ENCODE data around the gene UBE2D1.

UBE2D1 gene

GRCh38 chr10:58341947-58342346, 7.1 kb downstream of the UBE2D1 start:
- no peak for FAIRE-seq

DNA sequence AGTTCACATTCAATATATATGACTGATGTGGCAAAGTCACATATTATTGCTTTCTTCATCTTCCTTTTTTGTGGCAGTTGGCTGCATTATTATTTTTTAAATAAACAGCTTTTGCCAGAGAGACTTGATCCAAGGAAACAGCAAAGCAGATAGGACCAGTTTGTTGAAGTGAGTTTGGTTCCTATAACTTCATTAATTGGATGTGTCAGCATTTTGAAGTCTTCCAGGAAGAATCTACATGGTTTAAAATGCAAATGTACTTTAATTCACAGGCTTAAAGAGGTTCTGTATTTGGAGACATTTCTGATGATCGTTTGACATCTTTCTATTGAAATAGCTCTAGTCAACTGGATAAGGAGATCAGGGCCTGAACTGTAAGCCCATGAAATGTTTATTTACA, 13.2 kb downstream of the UBE2D1 start:
- no peak for FAIRE-seq

DNA sequence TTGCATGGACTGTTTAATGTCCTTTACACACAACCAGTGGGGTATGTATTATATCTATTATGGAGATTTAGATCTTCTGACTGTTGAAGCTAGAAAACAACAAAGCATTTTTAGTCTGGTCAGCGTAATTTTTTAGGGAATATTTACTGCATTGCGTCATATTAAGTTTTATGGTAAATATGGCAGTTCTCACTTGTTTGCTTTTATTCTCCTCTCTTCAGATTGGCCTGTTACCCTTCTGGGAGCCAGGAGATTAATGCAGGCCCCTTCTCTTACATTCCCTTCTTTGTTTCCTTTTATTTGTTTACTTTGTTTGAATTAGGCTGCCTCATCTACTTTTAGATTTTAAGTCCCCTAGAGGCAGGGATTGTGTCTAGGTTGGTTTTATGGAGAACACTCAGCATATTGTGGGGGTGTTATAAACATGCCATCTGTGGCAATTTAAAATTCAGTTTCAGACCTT, 13.8 kb downstream of the UBE2D1 start:
- FAIRE-seq = no peak

- FAIRE-seq = no peak
These were observed 15.2 kb downstream of the UBE2D1 start for GRCh38 chr10:58350023-58350422.

DNA sequence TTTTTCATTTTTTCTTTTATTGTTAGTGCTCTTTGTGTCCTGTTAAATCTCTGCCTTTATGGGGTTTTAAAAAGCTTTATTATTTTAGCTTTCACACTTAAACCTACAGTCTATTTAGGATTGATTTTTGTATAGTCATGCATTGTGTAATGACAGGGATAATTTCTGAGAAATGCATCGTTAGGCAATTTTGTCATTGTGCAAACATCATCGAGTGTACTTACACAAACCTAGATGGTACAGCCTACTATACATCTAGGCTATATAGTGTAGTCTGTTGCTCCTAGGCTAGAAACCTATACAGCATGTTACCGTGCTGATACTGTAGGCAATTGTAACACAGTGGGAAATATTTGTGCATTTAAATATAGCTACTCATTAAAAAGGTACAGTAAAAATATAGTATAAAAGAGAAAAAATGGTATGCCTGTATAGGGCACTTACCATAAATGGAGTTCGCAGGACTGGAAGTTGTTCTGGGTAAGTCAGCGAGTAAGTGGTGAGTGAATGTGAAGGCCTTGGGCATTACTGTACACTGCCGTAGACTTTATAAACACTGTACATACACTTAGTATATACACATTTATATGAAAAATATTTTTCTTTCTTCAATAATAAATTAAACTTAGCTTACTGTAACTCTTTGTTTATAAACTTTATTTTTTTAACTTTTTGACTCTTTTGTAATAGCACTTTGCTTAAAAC, 16.0 kb downstream of the UBE2D1 start:
- peak; percentile 70 for FAIRE-seq

DNA sequence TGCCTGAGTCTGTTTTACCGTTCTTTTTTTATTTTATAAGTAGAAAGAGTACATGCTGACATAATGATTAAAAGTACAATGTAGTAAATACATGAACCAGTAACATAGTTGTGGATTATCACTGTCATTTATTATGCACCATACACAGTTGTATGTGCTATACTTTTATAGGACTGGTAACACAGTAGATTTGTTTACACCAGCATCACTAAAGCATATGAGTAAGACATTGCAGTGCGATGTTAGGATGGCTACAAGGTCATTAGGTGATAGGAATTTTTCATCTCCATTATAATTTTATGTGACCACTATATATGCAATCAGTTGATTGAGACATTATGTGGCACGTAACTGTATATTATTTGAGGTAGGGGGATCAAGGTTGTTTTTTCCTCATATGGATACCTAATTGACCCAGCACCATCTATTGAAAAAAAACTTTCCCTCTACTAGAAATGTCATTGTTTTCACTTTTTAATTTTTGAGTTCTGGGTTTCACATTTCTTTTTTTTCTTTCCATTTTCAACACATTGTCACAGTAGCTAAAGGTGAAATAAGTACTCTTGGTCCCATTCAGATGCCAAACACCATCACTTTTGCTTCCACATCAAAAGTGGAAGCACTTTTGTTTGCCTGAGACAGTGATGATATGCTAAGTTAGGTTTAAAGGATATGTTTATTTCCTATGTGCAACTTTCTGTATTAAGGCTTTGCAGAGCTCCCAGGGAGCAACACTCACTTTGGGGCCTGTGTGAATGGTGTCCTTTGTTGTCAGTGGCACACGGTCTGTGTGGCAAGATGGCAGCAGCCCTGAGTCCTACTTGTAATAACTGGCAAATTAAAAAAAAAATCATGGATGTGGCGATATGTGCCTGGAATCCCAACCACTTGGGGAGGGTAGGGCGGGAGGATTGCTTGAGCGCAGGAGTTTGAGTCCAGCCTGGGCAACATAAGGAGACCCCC, 17.1 kb downstream of the UBE2D1 start:
- no peak for FAIRE-seq

DNA sequence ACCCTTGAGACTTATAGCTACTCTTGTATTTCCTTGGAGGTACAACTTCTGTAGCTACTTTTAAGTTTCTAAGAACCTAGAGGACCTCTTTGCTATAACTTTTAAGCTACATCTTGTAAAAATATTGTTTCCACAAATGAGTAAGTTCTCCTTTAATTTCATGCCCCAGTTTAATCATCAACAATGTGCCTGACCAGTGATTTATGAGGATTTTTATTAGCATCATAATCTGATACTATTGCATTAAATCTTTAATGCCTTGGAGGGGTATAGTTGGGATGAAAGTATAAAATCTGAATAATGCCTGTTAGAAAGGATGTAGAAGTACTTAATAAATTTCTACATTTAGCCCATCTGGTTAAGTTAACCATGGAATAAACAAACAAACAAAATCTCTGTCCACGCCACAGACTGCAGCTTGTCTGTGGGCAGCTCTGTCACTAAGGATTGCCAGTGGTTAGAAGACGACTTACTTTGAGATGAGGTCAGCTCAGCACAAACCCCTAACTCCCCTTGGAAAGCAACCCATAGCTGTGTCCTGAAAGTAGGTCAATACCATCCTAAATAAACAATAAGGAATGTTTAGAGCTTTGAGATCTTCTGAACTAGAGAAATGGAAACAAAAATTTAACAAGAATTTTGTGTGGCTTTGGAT, 18.3 kb downstream of the UBE2D1 start:
- no peak for FAIRE-seq

DNA sequence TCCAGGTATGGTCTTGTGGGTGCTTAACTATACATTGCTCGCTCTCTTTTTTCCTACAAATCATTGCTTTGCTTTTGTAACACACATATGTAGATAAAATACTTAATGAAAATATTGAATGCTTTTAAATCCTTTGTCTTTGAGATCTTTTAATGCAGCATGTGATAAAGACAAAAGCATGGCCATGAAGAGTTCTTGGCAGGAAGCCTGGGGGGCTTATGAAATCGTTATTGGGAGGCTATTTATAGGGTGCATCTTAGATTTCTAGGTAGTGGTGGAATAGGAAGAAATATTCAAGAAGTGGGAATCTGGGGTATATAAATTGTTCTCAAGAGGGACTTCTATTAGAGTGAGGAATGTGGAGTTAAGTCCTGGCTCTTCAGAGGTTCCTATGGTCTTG, 21.9 kb downstream of the UBE2D1 start:
- FAIRE-seq = no peak

DNA sequence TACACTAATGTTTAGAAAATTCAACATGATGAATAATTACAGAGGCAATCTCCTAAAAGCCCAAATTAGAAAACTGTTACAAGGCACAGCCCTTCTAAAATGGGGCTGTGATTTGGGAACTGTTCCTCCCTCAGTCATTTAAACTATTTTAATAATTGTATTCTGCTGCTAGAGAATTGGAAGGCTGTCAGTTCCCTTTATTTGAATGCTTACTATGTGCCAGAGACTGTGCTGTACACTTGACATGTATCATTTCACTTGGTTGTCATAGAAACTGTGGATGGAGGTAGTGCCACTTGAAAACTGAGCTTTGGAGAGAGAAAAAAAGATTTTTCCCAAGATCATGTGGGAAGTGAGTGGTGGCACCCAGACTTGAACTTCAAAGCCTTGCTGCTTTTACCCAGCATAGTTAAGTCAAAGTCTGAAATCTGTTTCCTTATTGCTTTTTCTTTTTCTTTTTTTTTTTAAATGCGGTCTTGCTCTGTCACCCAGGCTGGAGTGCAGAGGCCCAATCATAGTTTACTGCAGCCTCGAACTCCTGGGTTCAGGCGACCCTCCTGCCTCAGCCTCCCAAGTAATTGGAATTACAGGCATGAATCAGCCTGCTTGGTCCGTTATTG, 23.6 kb downstream of the UBE2D1 start:
- no peak for FAIRE-seq

GRCh38 chr10:58358947-58359346, 24.1 kb downstream of the UBE2D1 start:
- no peak for FAIRE-seq

DNA sequence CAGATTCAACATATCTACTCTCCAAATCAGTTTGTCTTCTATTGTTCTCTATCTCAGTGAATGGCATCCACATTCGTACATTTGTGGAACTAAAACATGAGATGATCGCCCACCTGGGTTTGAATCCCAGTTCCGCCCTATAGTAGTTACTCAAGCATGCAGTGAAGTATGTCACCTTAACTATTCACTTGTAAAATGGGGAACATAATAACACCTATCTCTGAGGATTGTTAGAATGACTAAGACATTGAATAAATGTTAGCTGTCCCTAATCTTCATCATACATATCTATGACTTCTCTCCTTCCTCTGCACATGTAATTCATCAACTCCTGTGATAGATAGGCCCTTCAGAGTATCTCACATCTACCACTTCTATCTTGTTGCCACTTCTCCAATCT, 24.7 kb downstream of the UBE2D1 start:
- no peak for FAIRE-seq

DNA sequence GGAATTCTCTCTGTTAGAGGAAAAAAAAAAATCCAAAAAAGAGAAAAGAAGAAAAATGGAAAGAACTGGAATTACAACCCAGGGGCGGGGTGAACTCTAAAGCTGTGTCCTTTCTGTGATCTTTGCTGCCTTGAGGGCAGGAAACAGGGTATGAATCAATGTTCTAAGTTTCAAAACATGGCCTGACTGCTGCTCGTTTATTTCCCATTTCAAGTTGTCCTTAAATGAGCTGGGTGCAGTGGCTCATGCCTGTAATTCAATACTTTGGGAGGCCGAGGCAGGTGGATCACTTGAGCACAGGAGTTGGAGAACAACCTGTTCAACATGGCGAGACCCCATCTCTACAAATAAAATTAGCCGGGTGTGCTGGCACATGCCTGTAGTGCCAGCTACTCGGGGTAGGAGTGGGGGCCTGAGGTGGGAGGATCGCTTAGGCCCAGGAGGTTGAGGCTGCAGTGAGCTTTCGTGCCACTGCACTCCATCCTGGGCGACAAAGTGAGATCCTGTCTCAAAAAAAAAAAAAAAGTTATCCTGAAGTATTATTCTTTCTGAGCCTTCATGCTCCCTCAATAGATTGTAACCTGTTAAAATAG, 25.7 kb downstream of the UBE2D1 start:
- no peak for FAIRE-seq

DNA sequence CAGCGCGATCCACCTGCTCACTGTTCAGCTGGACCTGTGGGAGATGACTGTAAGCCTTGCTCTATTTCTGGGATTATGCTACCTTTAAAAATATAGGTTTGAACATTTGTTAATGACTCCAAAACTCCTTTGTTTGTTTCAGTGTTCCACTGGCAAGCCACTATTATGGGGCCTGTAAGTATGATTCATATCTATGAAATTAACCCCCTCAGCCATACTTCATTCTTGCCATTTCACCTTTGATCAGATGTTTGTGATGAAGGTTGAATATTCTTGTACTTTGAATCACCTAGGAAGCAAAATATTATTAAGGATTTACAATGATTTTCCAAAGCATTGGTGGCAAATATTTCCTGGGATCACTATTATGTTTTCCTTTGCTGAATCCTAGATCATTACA, 26.5 kb downstream of the UBE2D1 start:
- no peak for FAIRE-seq

DNA sequence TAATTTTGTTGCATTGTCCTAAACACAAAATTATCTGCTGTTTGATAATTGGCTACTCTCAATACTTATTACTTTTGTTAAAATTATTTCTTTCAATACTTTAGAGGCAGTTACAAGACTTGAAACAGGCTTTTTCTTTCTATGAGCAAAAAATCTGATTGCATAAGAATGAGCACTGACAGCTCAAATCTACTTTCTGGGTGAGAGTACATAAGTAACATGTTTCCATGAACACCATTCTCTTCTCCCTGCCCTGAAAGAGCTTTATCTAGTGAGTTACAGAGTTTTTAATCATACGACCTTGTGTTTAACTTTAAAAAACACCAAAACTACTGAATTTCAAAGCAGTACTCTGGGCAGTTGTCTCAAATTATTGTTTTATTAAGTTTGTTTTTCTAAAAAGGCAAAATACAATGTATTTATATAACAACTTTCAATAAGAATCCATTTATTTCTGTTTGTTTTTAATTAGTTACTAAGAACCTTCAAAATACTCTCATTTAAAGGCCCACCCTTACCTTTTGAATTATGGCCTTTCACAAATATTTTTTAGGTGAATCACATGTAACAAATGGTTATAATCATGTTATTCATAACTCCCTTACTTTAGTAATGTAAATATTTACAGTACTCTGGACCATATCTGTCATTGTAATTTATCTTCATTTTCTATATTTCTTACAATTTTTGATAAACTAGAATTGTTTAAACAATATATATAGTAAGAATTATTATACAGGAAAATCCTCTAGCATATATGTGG, 27.4 kb downstream of the UBE2D1 start:
- FAIRE-seq = no peak

GRCh38 chr10:58367069-58367468, 32.3 kb downstream of the UBE2D1 start:
- FAIRE-seq = no peak

- peak; percentile 50 for FAIRE-seq
These were observed 36.7 kb downstream of the UBE2D1 start for GRCh38 chr10:58371473-58371872.

DNA sequence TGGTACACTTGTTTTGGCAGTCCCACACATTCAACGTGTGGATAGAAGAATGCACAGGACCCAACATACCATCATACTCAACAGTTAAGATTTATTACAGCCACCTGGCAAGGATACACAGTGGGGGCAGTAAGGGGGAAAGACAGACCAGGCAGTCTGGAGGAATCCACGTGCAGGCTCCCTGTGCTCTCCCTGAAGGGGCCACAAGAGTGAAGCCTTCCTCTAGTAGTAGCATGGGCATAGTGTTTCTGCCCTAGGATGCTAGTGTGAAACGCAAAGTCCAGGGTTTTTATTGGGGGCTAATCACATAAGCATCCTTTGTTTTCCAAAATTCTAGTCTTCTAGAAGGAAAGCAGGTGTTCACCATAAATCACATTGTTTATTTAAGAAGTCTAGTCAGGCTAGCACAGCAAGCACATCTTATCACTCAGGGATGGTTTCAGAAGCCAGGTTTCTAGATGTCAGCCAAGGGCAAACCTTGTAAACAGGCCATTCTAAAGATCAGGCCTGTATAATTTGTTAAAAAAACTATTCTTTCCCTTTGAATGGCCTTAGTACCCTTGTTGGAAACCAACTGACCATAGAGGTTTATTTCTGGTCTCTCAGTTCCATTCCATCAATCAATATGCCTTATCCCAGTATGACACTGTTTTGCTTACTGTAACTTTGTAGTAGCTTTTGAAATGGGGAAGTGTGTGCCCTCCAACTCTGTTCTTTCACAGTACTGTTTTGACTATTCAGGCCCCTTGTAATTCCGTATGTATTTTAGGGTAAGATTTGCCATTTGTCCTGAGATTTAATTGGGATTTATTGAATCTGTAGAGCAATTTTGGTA, 38.0 kb downstream of the UBE2D1 start:
- FAIRE-seq = no peak

DNA sequence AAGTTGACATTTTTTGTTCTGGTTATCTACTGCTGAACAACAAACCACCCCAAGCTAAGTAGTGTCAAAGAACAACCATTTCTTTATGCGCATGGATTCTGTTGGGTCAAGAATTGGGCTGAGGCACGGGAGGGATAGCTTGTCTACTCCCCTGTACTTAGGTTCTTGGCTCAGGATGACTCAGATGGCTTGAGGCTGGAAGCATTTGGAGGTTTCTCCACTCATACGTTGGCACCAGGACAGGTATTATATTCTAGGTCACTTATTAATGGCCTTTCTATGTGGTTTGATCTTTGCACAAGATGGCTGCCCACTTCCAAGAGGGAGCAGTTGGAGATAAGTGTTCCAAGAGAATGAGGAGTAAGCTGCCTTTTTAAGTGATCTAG, 38.6 kb downstream of the UBE2D1 start:
- FAIRE-seq = no peak

GRCh38 chr10:58382489-58382995, 47.7 kb downstream of the UBE2D1 start:
- FAIRE-seq = no peak

- no peak for FAIRE-seq
These were observed 49.3 kb downstream of the UBE2D1 start for GRCh38 chr10:58384095-58384494.

DNA sequence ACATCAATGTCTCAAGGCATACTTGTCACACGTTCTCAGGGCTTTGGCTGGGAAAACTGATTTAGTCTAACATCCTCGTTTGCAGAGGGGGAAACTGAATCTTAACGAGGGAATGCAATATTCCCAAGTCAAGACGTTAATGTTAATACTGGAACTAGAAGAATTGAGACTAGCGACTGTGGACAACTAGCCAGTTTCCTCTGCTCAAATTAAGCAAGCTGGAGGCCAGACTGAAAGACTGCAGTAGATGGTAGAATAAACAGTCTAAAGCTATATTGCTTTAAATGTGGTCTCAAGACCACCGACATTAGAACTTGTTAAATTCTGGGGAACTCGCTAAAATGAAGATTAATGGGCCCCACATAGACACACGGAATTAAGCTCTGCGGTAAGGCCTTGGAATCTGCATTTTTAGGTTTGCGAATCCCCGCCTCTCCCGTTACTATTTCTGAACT, 49.8 kb downstream of the UBE2D1 start:
- FAIRE-seq = no peak

All from G401.6 (cell line).